Measurements from ENCODE around the gene TTC9C. TPM values are rescaled to one million over a fixed set of nuclear protein-coding genes. Genes with fewer than 3 reads are reported as not detected.

TTC9C gene
- total and polyA plus RNA-seq, 2 donors (not counting 3 experiments of a cell fraction or from before 2014, with no cell fraction given) = 27.4 to 43.5 TPM

DNA sequence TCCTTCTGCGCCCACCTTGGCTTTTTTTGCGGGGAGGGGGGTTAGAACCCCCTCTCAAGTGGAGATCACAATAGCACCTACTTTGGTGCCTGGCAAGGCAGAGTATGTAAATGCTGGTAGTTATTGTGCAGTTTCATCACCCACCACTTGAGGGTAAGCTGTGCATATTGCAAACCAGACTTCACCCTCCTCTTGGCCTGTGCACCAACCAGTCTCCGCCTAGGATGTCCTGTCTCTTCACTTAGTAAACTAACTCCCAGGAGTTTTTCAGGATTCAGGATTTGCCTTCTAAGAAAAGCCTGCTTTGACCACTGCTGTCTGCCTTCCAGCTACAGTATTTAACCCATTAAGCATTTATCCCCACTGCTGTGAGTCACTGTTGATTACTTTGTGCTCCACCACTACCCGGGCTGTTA, 47.5 kb upstream of the TTC9C start:
- no TSS peak for BruUV-seq (replicated peaks)
- peaks cover 0 to 17% of the 10 kb centered on the region in 2 experiments for H3K36me3 ChIP-seq (ENCODE audit: control insufficient read depth in 2 of 2, extremely low read depth in 1 of 2, insufficient read depth in 2 of 2, low read length in 2 of 2)
- no peak overlapping the region for H3K4me3 ChIP-seq (replicated peaks in 1 of 3; ENCODE audit: insufficient read depth in 1 of 3, low read depth in 1 of 3, low read length in 3 of 3)
- ChIA-PET POLR2A (interaction anchor here (0.6 to 3.2 kb wide), 9 partner anchors 9 to 712 kb away, joined by 3 to 33 read pairs (median 3); partner anchors contain the start of genes C11orf98, CSKMT, EEF1G and GANAB), CTCF (interaction anchor here (0.6 to 3.9 kb wide), 25 partner anchors 10 to 286 kb away, joined by 3 to 118 read pairs (median 6); partner anchors contain the start of genes C11orf98, CSKMT, INTS5 and LBHD1)
- H3K27me3 ChIP-seq (ENCODE audit: control insufficient read depth in 2 of 2, insufficient read depth in 2 of 2, low read length in 2 of 2) = no peaks in the 10 kb centered on the region
- H3K27ac ChIP-seq (ENCODE audit: insufficient read depth, low read depth, low read length) = no peak overlapping the region
- no peak overlapping the region for H3K4me2 ChIP-seq (ENCODE audit: insufficient read depth, low read length)
- no peaks in the 10 kb centered on the region for H4K20me1 ChIP-seq (replicated peaks; ENCODE audit: control insufficient read depth, extremely low read depth, insufficient read depth, low read length)
- peak overlapping the region; percentile 7 for H2AFZ ChIP-seq (ENCODE audit: low read depth, low read length)
- H3K9me3 ChIP-seq (replicated peaks; ENCODE audit: control insufficient read depth, insufficient read depth, low read length) = no peaks in the 10 kb centered on the region
- no peak for TF ChIP-seq POLR2AphosphoS5 (IDR thresholded peaks at IDR 0.05; ENCODE audit: insufficient read depth, low read depth, low read length)
- TF ChIP-seq, protein P1, sequence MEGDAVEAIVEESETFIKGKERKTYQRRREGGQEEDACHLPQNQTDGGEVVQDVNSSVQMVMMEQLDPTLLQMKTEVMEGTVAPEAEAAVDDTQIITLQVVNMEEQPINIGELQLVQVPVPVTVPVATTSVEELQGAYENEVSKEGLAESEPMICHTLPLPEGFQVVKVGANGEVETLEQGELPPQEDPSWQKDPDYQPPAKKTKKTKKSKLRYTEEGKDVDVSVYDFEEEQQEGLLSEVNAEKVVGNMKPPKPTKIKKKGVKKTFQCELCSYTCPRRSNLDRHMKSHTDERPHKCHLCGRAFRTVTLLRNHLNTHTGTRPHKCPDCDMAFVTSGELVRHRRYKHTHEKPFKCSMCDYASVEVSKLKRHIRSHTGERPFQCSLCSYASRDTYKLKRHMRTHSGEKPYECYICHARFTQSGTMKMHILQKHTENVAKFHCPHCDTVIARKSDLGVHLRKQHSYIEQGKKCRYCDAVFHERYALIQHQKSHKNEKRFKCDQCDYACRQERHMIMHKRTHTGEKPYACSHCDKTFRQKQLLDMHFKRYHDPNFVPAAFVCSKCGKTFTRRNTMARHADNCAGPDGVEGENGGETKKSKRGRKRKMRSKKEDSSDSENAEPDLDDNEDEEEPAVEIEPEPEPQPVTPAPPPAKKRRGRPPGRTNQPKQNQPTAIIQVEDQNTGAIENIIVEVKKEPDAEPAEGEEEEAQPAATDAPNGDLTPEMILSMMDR (IDR thresholded peaks at IDR 0.05; ENCODE audit: extremely low read depth in 1 of 2, insufficient read depth in 1 of 2, low read depth in 1 of 2, low read length in 2 of 2) = peak; percentile 52 to 63
- TF ChIP-seq EZH2 (IDR thresholded peaks at IDR 0.05; ENCODE audit: borderline replicate concordance, low read depth, low read length, severe bottlenecking) = no peak
- TF ChIP-seq FOS (IDR thresholded peaks at IDR 0.05; ENCODE audit: borderline replicate concordance, insufficient read depth, low read length) = no peak
- intact Hi-C loops (cut with micrococcal nuclease) (loop anchor here (2.0 kb wide), 1 partner anchor 14 kb away; no protein-coding TSS in a partner anchor), dilution Hi-C loops (cut with MboI; ENCODE audit: extremely low pct_ligation_motif_present, low sequenced_read_pairs) (no loop called here)
- no peaks in the 10 kb centered on the region for H3K9me1 ChIP-seq (replicated peaks; ENCODE audit: control insufficient read depth, extremely low read depth, insufficient read depth, low read length)
- peaks cover 11% of the 10 kb centered on the region for H3K4me1 ChIP-seq (ENCODE audit: control insufficient read depth, extremely low read depth, insufficient read depth, low read length)
- H3K79me2 ChIP-seq (ENCODE audit: control insufficient read depth, insufficient read depth, low read length) = peaks cover 16% of the 10 kb centered on the region
- H3K9ac ChIP-seq (replicated peaks; ENCODE audit: extremely low read depth, insufficient read depth, low read length) = no peak overlapping the region
- FAIRE-seq (peak; percentile 94), DNase-seq (ENCODE audit: low read depth, low spot score) (peak; percentile 79)

DNA sequence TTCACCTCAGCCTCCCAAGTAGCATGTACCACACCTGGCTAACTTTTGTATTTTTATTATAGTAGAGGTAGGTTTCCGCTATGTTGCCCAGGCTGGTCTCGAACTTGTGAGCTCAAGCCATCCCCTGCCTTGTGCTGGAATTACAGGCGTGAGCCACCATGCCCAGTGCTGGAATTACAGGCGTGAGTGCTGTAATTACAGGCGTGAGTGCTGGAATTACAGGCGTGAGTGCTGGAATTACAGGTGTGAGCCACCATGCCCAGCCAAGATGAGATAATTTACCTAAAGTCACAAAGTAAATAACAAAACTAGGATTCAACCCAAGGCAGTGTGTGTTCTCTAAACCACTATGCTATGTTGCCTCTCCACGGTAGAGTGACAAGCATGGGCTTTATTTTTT, 45.8 kb upstream of the TTC9C start:
- Histone ChIP-seq H3K27ac (ENCODE audit: insufficient read depth, low read depth, low read length) (no peak overlapping the region), H2AFZ (ENCODE audit: low read depth, low read length) (no peak overlapping the region), H3K4me2 (ENCODE audit: insufficient read depth, low read length) (no peak overlapping the region), H3K4me3 (replicated peaks in 1 of 3; ENCODE audit: insufficient read depth in 1 of 3, low read depth in 1 of 3, low read length in 3 of 3) (no peak overlapping the region), H3K79me2 (ENCODE audit: control insufficient read depth, insufficient read depth, low read length) (peaks cover 12% of the 10 kb centered on the region), H3K36me3 (ENCODE audit: control insufficient read depth in 2 of 2, extremely low read depth in 1 of 2, insufficient read depth in 2 of 2, low read length in 2 of 2) (peaks cover 0 to 4% of the 10 kb centered on the region in 2 experiments), H3K27me3 (ENCODE audit: control insufficient read depth in 2 of 2, insufficient read depth in 2 of 2, low read length in 2 of 2) (no peaks in the 10 kb centered on the region), H3K4me1 (ENCODE audit: control insufficient read depth, extremely low read depth, insufficient read depth, low read length) (peaks cover 11% of the 10 kb centered on the region), H3K9me3 (replicated peaks; ENCODE audit: control insufficient read depth, insufficient read depth, low read length) (no peaks in the 10 kb centered on the region), H3K9me1 (replicated peaks; ENCODE audit: control insufficient read depth, extremely low read depth, insufficient read depth, low read length) (no peaks in the 10 kb centered on the region), H3K9ac (replicated peaks; ENCODE audit: extremely low read depth, insufficient read depth, low read length) (no peak overlapping the region), H4K20me1 (replicated peaks; ENCODE audit: control insufficient read depth, extremely low read depth, insufficient read depth, low read length) (no peaks in the 10 kb centered on the region)
- no TSS peak for BruUV-seq (replicated peaks)
- TF ChIP-seq MYC (IDR thresholded peaks at IDR 0.05; ENCODE audit: low read depth, low read length) (no peak), FOS (IDR thresholded peaks at IDR 0.05; ENCODE audit: borderline replicate concordance, insufficient read depth, low read length) (no peak), JUN (IDR thresholded peaks at IDR 0.05; ENCODE audit: borderline replicate concordance, insufficient read depth, insufficient read length, low read depth) (no peak), POLR2A (IDR thresholded peaks at IDR 0.05; ENCODE audit: low read depth, low read length) (no peak), EZH2 (IDR thresholded peaks at IDR 0.05; ENCODE audit: borderline replicate concordance, low read depth, low read length, severe bottlenecking) (no peak), POLR2AphosphoS5 (IDR thresholded peaks at IDR 0.05; ENCODE audit: insufficient read depth, low read depth, low read length) (no peak), GATA2 (IDR thresholded peaks at IDR 0.05; ENCODE audit: insufficient read depth, insufficient read length, low read depth, low read length) (no peak)
- TF ChIP-seq, protein P1 (IDR thresholded peaks at IDR 0.05; ENCODE audit: extremely low read depth in 1 of 2, insufficient read depth in 1 of 2, low read depth in 1 of 2, low read length in 2 of 2) = no peak
- TF ChIP-seq, protein P2, sequence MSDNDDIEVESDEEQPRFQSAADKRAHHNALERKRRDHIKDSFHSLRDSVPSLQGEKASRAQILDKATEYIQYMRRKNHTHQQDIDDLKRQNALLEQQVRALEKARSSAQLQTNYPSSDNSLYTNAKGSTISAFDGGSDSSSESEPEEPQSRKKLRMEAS (IDR thresholded peaks at IDR 0.05; ENCODE audit: insufficient read depth, insufficient read length) = no peak
- POLR2A ChIA-PET = no interaction called here
- CTCF ChIA-PET = interaction anchor here (1.4 to 3.9 kb wide), 2 partner anchors 10 to 11 kb away, joined by 3 to 118 read pairs; partner anchors contain the start of genes LBHD1, LRRN4CL and UQCC3
- FAIRE-seq (no peak), DNase-seq (ENCODE audit: low read depth, low spot score) (no peak)
- dilution Hi-C loops (cut with MboI; ENCODE audit: extremely low pct_ligation_motif_present, low sequenced_read_pairs) = no loop called here
- intact Hi-C loops (cut with micrococcal nuclease) = no loop called here
